ENCODE measurements around the gene CHAC1.

CHAC1 gene

GRCh38 chr15:40974879-40975278 is 21.6 kb downstream of the CHAC1 start:
- H3K14ac ChIP-seq (ENCODE audit: low read length) = no peak overlapping the region
- no peak overlapping the region for H3K4ac ChIP-seq (ENCODE audit: low read depth, low read length)
- no peak overlapping the region for H2BK5ac ChIP-seq (ENCODE audit: low read depth, low read length, poor library complexity)
- H4K91ac ChIP-seq (ENCODE audit: low read depth, low read length) = no peak overlapping the region
- no peak overlapping the region for H4K8ac ChIP-seq (ENCODE audit: low read depth, low read length)
- no peak overlapping the region for H4K12ac ChIP-seq (ENCODE audit: low read depth, low read length)
- H2AFZ ChIP-seq (ENCODE audit: insufficient read depth, low read length, poor library complexity) = no peak overlapping the region
- H3K27me3 ChIP-seq (ENCODE audit: insufficient read depth, low read length) = no peaks in the 10 kb centered on the region
- no peak overlapping the region for H2AK5ac ChIP-seq (ENCODE audit: low read length)
- no peaks in the 10 kb centered on the region for H3K4me1 ChIP-seq (ENCODE audit: control insufficient read depth in 1 of 2, insufficient read depth in 2 of 2, low read length in 2 of 2)
- peaks cover 2% of the 10 kb centered on the region for H3K9me3 ChIP-seq (ENCODE audit: insufficient read depth, low read depth, low read length)
- peak in 1 of 2 donors; percentile 61 for DNase-seq
- no peak overlapping the region for H2BK120ac ChIP-seq (ENCODE audit: insufficient read depth, low read length, poor library complexity)
- no peak overlapping the region for H3K18ac ChIP-seq (ENCODE audit: low read length)
- peaks cover 27 to 36% of the 10 kb centered on the region in 2 experiments for H3K36me3 ChIP-seq (ENCODE audit: control insufficient read depth in 1 of 2, insufficient read depth in 2 of 2, low read length in 2 of 2)
- no peak overlapping the region for H3K27ac ChIP-seq (ENCODE audit: low read depth, low read length)
- no peak overlapping the region for H3K4me2 ChIP-seq (ENCODE audit: low read length)
- no peak overlapping the region for H3K9ac ChIP-seq (ENCODE audit: low read length)
- no peaks in the 10 kb centered on the region for H3K79me1 ChIP-seq (ENCODE audit: low read length)
- H3K4me3 ChIP-seq (ENCODE audit: low read depth, low read length) = no peak overlapping the region
- no peaks in the 10 kb centered on the region for H3K79me2 ChIP-seq (ENCODE audit: control insufficient read depth, insufficient read depth, low read length, poor library complexity)
- WGBS (ENCODE audit: extremely low coverage, insufficient coverage, insufficient read length) = no CpG with 5 or more reads among the region's 4 CpGs
- no peak overlapping the region for H2BK12ac ChIP-seq (ENCODE audit: low read length)
- H3K23ac ChIP-seq (ENCODE audit: low read length) = no peak overlapping the region

- H3K14ac ChIP-seq (ENCODE audit: low read length) = no peak overlapping the region
- DNase-seq = no peak
- no peaks in the 10 kb centered on the region for H3K27me3 ChIP-seq (ENCODE audit: insufficient read depth, low read length)
- H3K4me1 ChIP-seq (ENCODE audit: control insufficient read depth in 1 of 2, insufficient read depth in 2 of 2, low read length in 2 of 2) = no peaks in the 10 kb centered on the region
- no peak overlapping the region for H4K91ac ChIP-seq (ENCODE audit: low read depth, low read length)
- no peak overlapping the region for H2BK12ac ChIP-seq (ENCODE audit: low read length)
- no peaks in the 10 kb centered on the region for H3K79me2 ChIP-seq (ENCODE audit: control insufficient read depth, insufficient read depth, low read length, poor library complexity)
- H4K12ac ChIP-seq (ENCODE audit: low read depth, low read length) = no peak overlapping the region
- H3K27ac ChIP-seq (ENCODE audit: low read depth, low read length) = no peak overlapping the region
- no peak overlapping the region for H4K8ac ChIP-seq (ENCODE audit: low read depth, low read length)
- H2BK5ac ChIP-seq (ENCODE audit: low read depth, low read length, poor library complexity) = no peak overlapping the region
- no peak overlapping the region for H3K4ac ChIP-seq (ENCODE audit: low read depth, low read length)
- peaks cover 37 to 52% of the 10 kb centered on the region in 2 experiments for H3K36me3 ChIP-seq (ENCODE audit: control insufficient read depth in 1 of 2, insufficient read depth in 2 of 2, low read length in 2 of 2)
- H2BK120ac ChIP-seq (ENCODE audit: insufficient read depth, low read length, poor library complexity) = no peak overlapping the region
- no peak overlapping the region for H3K4me2 ChIP-seq (ENCODE audit: low read length)
- H3K9me3 ChIP-seq (ENCODE audit: insufficient read depth, low read depth, low read length) = peaks cover 2% of the 10 kb centered on the region
- no peak overlapping the region for H2AK5ac ChIP-seq (ENCODE audit: low read length)
- no peaks in the 10 kb centered on the region for H3K79me1 ChIP-seq (ENCODE audit: low read length)
- no CpG with 5 or more reads among the region's 7 CpGs for WGBS (ENCODE audit: extremely low coverage, insufficient coverage, insufficient read length)
- H3K18ac ChIP-seq (ENCODE audit: low read length) = no peak overlapping the region
- H3K9ac ChIP-seq (ENCODE audit: low read length) = no peak overlapping the region
- no peak overlapping the region for H2AFZ ChIP-seq (ENCODE audit: insufficient read depth, low read length, poor library complexity)
- no peak overlapping the region for H3K23ac ChIP-seq (ENCODE audit: low read length)
- H3K4me3 ChIP-seq (ENCODE audit: low read depth, low read length) = no peak overlapping the region
Measured at GRCh38 chr15:40976819-40977218, 23.5 kb downstream of the CHAC1 start.

- H3K23ac ChIP-seq (ENCODE audit: low read length) = no peak overlapping the region
Measured at GRCh38 chr15:40978141-40978540, 24.9 kb downstream of the CHAC1 start.

GRCh38 chr15:40978562-40978961 is 25.3 kb downstream of the CHAC1 start:
- Histone ChIP-seq H4K12ac (ENCODE audit: low read depth, low read length) (no peak overlapping the region), H3K4me1 (ENCODE audit: control insufficient read depth in 1 of 2, insufficient read depth in 2 of 2, low read length in 2 of 2) (no peaks in the 10 kb centered on the region), H3K4ac (ENCODE audit: low read depth, low read length) (no peak overlapping the region), H3K79me2 (ENCODE audit: control insufficient read depth, insufficient read depth, low read length, poor library complexity) (no peaks in the 10 kb centered on the region), H2AFZ (ENCODE audit: insufficient read depth, low read length, poor library complexity) (no peak overlapping the region), H3K23ac (ENCODE audit: low read length) (no peak overlapping the region), H3K27ac (ENCODE audit: low read depth, low read length) (no peak overlapping the region), H3K4me2 (ENCODE audit: low read length) (no peak overlapping the region), H3K27me3 (ENCODE audit: insufficient read depth, low read length) (no peaks in the 10 kb centered on the region), H4K91ac (ENCODE audit: low read depth, low read length) (no peak overlapping the region), H3K9ac (ENCODE audit: low read length) (no peak overlapping the region), H3K36me3 (ENCODE audit: control insufficient read depth in 1 of 2, insufficient read depth in 2 of 2, low read length in 2 of 2) (peaks cover 46 to 63% of the 10 kb centered on the region in 2 experiments), H2BK12ac (ENCODE audit: low read length) (no peak overlapping the region), H3K14ac (ENCODE audit: low read length) (no peak overlapping the region), H3K4me3 (ENCODE audit: low read depth, low read length) (no peak overlapping the region), H4K8ac (ENCODE audit: low read depth, low read length) (no peak overlapping the region), H3K9me3 (ENCODE audit: insufficient read depth, low read depth, low read length) (peaks cover 2% of the 10 kb centered on the region), H2BK120ac (ENCODE audit: insufficient read depth, low read length, poor library complexity) (no peak overlapping the region), H2BK5ac (ENCODE audit: low read depth, low read length, poor library complexity) (no peak overlapping the region), H3K18ac (ENCODE audit: low read length) (no peak overlapping the region), H2AK5ac (ENCODE audit: low read length) (no peak overlapping the region), H3K79me1 (ENCODE audit: low read length) (no peaks in the 10 kb centered on the region)
- DNase-seq = no peak
- no CpG with 5 or more reads among the region's 4 CpGs for WGBS (ENCODE audit: extremely low coverage, insufficient coverage, insufficient read length)

More at GRCh38 chr15:40978141-40978540, 24.9 kb downstream of the CHAC1 start:
- no peak overlapping the region for H4K91ac ChIP-seq (ENCODE audit: low read depth, low read length)
- H3K27me3 ChIP-seq (ENCODE audit: insufficient read depth, low read length) = no peaks in the 10 kb centered on the region
- H2BK12ac ChIP-seq (ENCODE audit: low read length) = no peak overlapping the region
- H4K12ac ChIP-seq (ENCODE audit: low read depth, low read length) = no peak overlapping the region
- no peak overlapping the region for H3K4ac ChIP-seq (ENCODE audit: low read depth, low read length)
- H3K27ac ChIP-seq (ENCODE audit: low read depth, low read length) = no peak overlapping the region
- no peak for DNase-seq
- H3K79me1 ChIP-seq (ENCODE audit: low read length) = no peaks in the 10 kb centered on the region
- H3K14ac ChIP-seq (ENCODE audit: low read length) = no peak overlapping the region
- H3K18ac ChIP-seq (ENCODE audit: low read length) = no peak overlapping the region
- peak overlapping the region; percentile 26 for H3K9ac ChIP-seq (ENCODE audit: low read length)
- H3K9me3 ChIP-seq (ENCODE audit: insufficient read depth, low read depth, low read length) = peaks cover 2% of the 10 kb centered on the region
- H2AK5ac ChIP-seq (ENCODE audit: low read length) = no peak overlapping the region
- H3K4me2 ChIP-seq (ENCODE audit: low read length) = no peak overlapping the region
- peaks cover 45 to 62% of the 10 kb centered on the region in 2 experiments for H3K36me3 ChIP-seq (ENCODE audit: control insufficient read depth in 1 of 2, insufficient read depth in 2 of 2, low read length in 2 of 2)
- no peak overlapping the region for H2BK5ac ChIP-seq (ENCODE audit: low read depth, low read length, poor library complexity)
- H2AFZ ChIP-seq (ENCODE audit: insufficient read depth, low read length, poor library complexity) = no peak overlapping the region
- H3K79me2 ChIP-seq (ENCODE audit: control insufficient read depth, insufficient read depth, low read length, poor library complexity) = no peaks in the 10 kb centered on the region
- no peaks in the 10 kb centered on the region for H3K4me1 ChIP-seq (ENCODE audit: control insufficient read depth in 1 of 2, insufficient read depth in 2 of 2, low read length in 2 of 2)
- WGBS (ENCODE audit: extremely low coverage, insufficient coverage, insufficient read length) = no CpG with 5 or more reads among the region's 2 CpGs
- H3K4me3 ChIP-seq (ENCODE audit: low read depth, low read length) = no peak overlapping the region
- H2BK120ac ChIP-seq (ENCODE audit: insufficient read depth, low read length, poor library complexity) = no peak overlapping the region
- H4K8ac ChIP-seq (ENCODE audit: low read depth, low read length) = no peak overlapping the region

All from trophoblast cell (in vitro differentiated cells and primary cell).